Measurements from ENCODE around the gene VIM.
"Not testable (repeated sequence)": the region's sequence is repeated elsewhere in the genome, so short reads cannot be mapped to it uniquely, and the experiment has no call there.

VIM gene

GRCh38 chr10:17256627-17257026 is 28.6 kb downstream of the VIM start:
- no peaks in the 10 kb centered on the region for H3K36me3 ChIP-seq (ENCODE audit: control insufficient read depth, insufficient read depth, low read length)
- peaks cover 10% of the 10 kb centered on the region for H3K4me1 ChIP-seq (ENCODE audit: control insufficient read depth, insufficient read depth, low read length, poor library complexity, severe bottlenecking)
- H3K27ac ChIP-seq (ENCODE audit: low read depth, low read length, severe bottlenecking), result no peak overlapping the region
- no peak overlapping the region for H3K4me3 ChIP-seq (ENCODE audit: extremely low read depth, insufficient read depth, low read length, poor library complexity, severe bottlenecking)
- H3K9me3 ChIP-seq (ENCODE audit: control insufficient read depth, low read length), result peaks cover 29% of the 10 kb centered on the region
- 83 to 86% methylated on average over 3 to 4 of the region's 5 CpGs for WGBS, 2 experiments (ENCODE audit: insufficient coverage in 2 of 2)

GRCh38 chr10:17257466-17258321 is 29.7 kb downstream of the VIM start:
- 20 to 31% methylated on average over 3 to 5 of the region's 8 CpGs for WGBS, 2 experiments (ENCODE audit: insufficient coverage in 2 of 2)
- no peak overlapping the region for H3K4me3 ChIP-seq (ENCODE audit: extremely low read depth, insufficient read depth, low read length, poor library complexity, severe bottlenecking)
- H3K9me3 ChIP-seq (ENCODE audit: control insufficient read depth, low read length), result peaks cover 38% of the 10 kb centered on the region
- H3K36me3 ChIP-seq (ENCODE audit: control insufficient read depth, insufficient read depth, low read length), result no peaks in the 10 kb centered on the region
- H3K4me1 ChIP-seq (ENCODE audit: control insufficient read depth, insufficient read depth, low read length, poor library complexity, severe bottlenecking), result peaks cover 10% of the 10 kb centered on the region
- H3K27ac ChIP-seq (ENCODE audit: low read depth, low read length, severe bottlenecking), result peak overlapping the region; percentile 36

- H3K27ac ChIP-seq (ENCODE audit: low read depth, low read length, severe bottlenecking), result no peak overlapping the region
- no peaks in the 10 kb centered on the region for H3K36me3 ChIP-seq (ENCODE audit: control insufficient read depth, insufficient read depth, low read length)
- H3K4me1 ChIP-seq (ENCODE audit: control insufficient read depth, insufficient read depth, low read length, poor library complexity, severe bottlenecking), result peaks cover 2% of the 10 kb centered on the region
- WGBS, 2 experiments (ENCODE audit: insufficient coverage in 2 of 2), result 100% methylated on average over 2 of the region's 4 CpGs; no CpG with 5 or more reads in 1 of the 2 experiments
- peaks cover 36% of the 10 kb centered on the region for H3K9me3 ChIP-seq (ENCODE audit: control insufficient read depth, low read length)
- no peak overlapping the region for H3K4me3 ChIP-seq (ENCODE audit: extremely low read depth, insufficient read depth, low read length, poor library complexity, severe bottlenecking)
Observed at GRCh38 chr10:17262502-17262901, 34.5 kb downstream of the VIM start.

- no peaks in the 10 kb centered on the region for H3K36me3 ChIP-seq (ENCODE audit: control insufficient read depth, insufficient read depth, low read length)
- WGBS, 2 experiments (ENCODE audit: insufficient coverage in 2 of 2), result 96 to 98% methylated on average over 6 to 8 of the region's 8 CpGs
- peaks cover 36% of the 10 kb centered on the region for H3K9me3 ChIP-seq (ENCODE audit: control insufficient read depth, low read length)
- no peaks in the 10 kb centered on the region for H3K4me1 ChIP-seq (ENCODE audit: control insufficient read depth, insufficient read depth, low read length, poor library complexity, severe bottlenecking)
- H3K4me3 ChIP-seq (ENCODE audit: extremely low read depth, insufficient read depth, low read length, poor library complexity, severe bottlenecking), result no peak overlapping the region
- H3K27ac ChIP-seq (ENCODE audit: low read depth, low read length, severe bottlenecking), result no peak overlapping the region
Observed at GRCh38 chr10:17263580-17263979, 35.5 kb downstream of the VIM start.

- WGBS, 2 experiments (ENCODE audit: insufficient coverage in 2 of 2), result 90 to 100% methylated on average over 1 of the region's 2 CpGs
- H3K36me3 ChIP-seq (ENCODE audit: control insufficient read depth, insufficient read depth, low read length), result no peaks in the 10 kb centered on the region
- no peak overlapping the region for H3K4me3 ChIP-seq (ENCODE audit: extremely low read depth, insufficient read depth, low read length, poor library complexity, severe bottlenecking)
- H3K4me1 ChIP-seq (ENCODE audit: control insufficient read depth, insufficient read depth, low read length, poor library complexity, severe bottlenecking), result no peaks in the 10 kb centered on the region
- H3K27ac ChIP-seq (ENCODE audit: low read depth, low read length, severe bottlenecking), result no peak overlapping the region
- H3K9me3 ChIP-seq (ENCODE audit: control insufficient read depth, low read length), result peaks cover 36% of the 10 kb centered on the region
Observed at GRCh38 chr10:17265468-17265867, 37.4 kb downstream of the VIM start.

- H3K4me3 ChIP-seq (ENCODE audit: extremely low read depth, insufficient read depth, low read length, poor library complexity, severe bottlenecking); H3K4me1 ChIP-seq (ENCODE audit: control insufficient read depth, insufficient read depth, low read length, poor library complexity, severe bottlenecking); H3K36me3 ChIP-seq (ENCODE audit: control insufficient read depth, insufficient read depth, low read length); H3K27ac ChIP-seq (ENCODE audit: low read depth, low read length, severe bottlenecking): not testable (repeated sequence)
- H3K9me3 ChIP-seq (ENCODE audit: control insufficient read depth, low read length), result peaks cover 27% of the 10 kb centered on the region
- WGBS, 2 experiments (ENCODE audit: insufficient coverage in 2 of 2), result 82 to 100% methylated on average over 3 to 6 of the region's 6 CpGs
Observed at GRCh38 chr10:17266549-17266948, 38.5 kb downstream of the VIM start.

GRCh38 chr10:17272648-17273047 is 44.6 kb downstream of the VIM start:
- Histone ChIP-seq H3K27ac (ENCODE audit: low read depth, low read length, severe bottlenecking) (no peak overlapping the region), H3K9me3 (ENCODE audit: control insufficient read depth, low read length) (peaks cover 17% of the 10 kb centered on the region), H3K36me3 (ENCODE audit: control insufficient read depth, insufficient read depth, low read length) (no peaks in the 10 kb centered on the region), H3K4me1 (ENCODE audit: control insufficient read depth, insufficient read depth, low read length, poor library complexity, severe bottlenecking) (no peaks in the 10 kb centered on the region), H3K4me3 (ENCODE audit: extremely low read depth, insufficient read depth, low read length, poor library complexity, severe bottlenecking) (no peak overlapping the region)
- 98 to 99% methylated on average over 9 to 11 of the region's 12 CpGs for WGBS, 2 experiments (ENCODE audit: insufficient coverage in 2 of 2)

GRCh38 chr10:17273403-17273802 is 45.4 kb downstream of the VIM start:
- no peak overlapping the region for H3K4me3 ChIP-seq (ENCODE audit: extremely low read depth, insufficient read depth, low read length, poor library complexity, severe bottlenecking)
- no peaks in the 10 kb centered on the region for H3K36me3 ChIP-seq (ENCODE audit: control insufficient read depth, insufficient read depth, low read length)
- H3K4me1 ChIP-seq (ENCODE audit: control insufficient read depth, insufficient read depth, low read length, poor library complexity, severe bottlenecking), result no peaks in the 10 kb centered on the region
- H3K27ac ChIP-seq (ENCODE audit: low read depth, low read length, severe bottlenecking), result no peak overlapping the region
- H3K9me3 ChIP-seq (ENCODE audit: control insufficient read depth, low read length), result peaks cover 23% of the 10 kb centered on the region
- 63 to 75% methylated on average over 1 to 2 of the region's 2 CpGs for WGBS, 2 experiments (ENCODE audit: insufficient coverage in 2 of 2)

- H3K4me1 ChIP-seq (ENCODE audit: control insufficient read depth, insufficient read depth, low read length, poor library complexity, severe bottlenecking), result no peaks in the 10 kb centered on the region
- H3K9me3 ChIP-seq (ENCODE audit: control insufficient read depth, low read length), result peaks cover 33% of the 10 kb centered on the region
- no peaks in the 10 kb centered on the region for H3K36me3 ChIP-seq (ENCODE audit: control insufficient read depth, insufficient read depth, low read length)
- 83 to 84% methylated on average over 4 to 6 of the region's 9 CpGs for WGBS, 2 experiments (ENCODE audit: insufficient coverage in 2 of 2)
- H3K4me3 ChIP-seq (ENCODE audit: extremely low read depth, insufficient read depth, low read length, poor library complexity, severe bottlenecking), result no peak overlapping the region
- H3K27ac ChIP-seq (ENCODE audit: low read depth, low read length, severe bottlenecking), result no peak overlapping the region
Observed at GRCh38 chr10:17276756-17277424, 48.8 kb downstream of the VIM start.

GRCh38 chr10:17278607-17279240 is 50.7 kb downstream of the VIM start:
- Histone ChIP-seq H3K4me3 (ENCODE audit: extremely low read depth, insufficient read depth, low read length, poor library complexity, severe bottlenecking) (no peak overlapping the region), H3K9me3 (ENCODE audit: control insufficient read depth, low read length) (peaks cover 46% of the 10 kb centered on the region), H3K4me1 (ENCODE audit: control insufficient read depth, insufficient read depth, low read length, poor library complexity, severe bottlenecking) (no peaks in the 10 kb centered on the region), H3K27ac (ENCODE audit: low read depth, low read length, severe bottlenecking) (no peak overlapping the region), H3K36me3 (ENCODE audit: control insufficient read depth, insufficient read depth, low read length) (no peaks in the 10 kb centered on the region)
- WGBS, 2 experiments (ENCODE audit: insufficient coverage in 2 of 2), result 84 to 85% methylated on average over 2 to 3 of the region's 4 CpGs
